HepG2 (cell line): Measurements from ENCODE around the gene TYROBP. TPM values are rescaled to one million over a fixed set of nuclear protein-coding genes. Genes with fewer than 3 reads are reported as not detected.

Source experiments
- polyA plus RNA-seq, 8 experiments: library from polyadenylated mRNA; depleted of rRNA in 3 of 8; stranded (reverse) in 7 of 8; unstranded in 1 of 8; fragments of >200 nt; fragmentation: Illumina TruSeq in 4 of 8; extraction: Trizol in 4 of 8; gene quantifications; 2 replicates each; pipeline versions ENCODE4 v1.2.1 to v1.2.3, GENCODE V29; 2011 to 2016; ENCODE audit warnings: low read depth in 4 of 8, missing spikeins in 1 of 8, mixed read lengths in 1 of 8; ENCODE audit not compliant: insufficient read depth in 1 of 8
- small RNA-seq, 3 experiments: library from RNA; depleted of rRNA; stranded (forward); fragments of <200 nt; gene quantifications; one replicate each; pipeline ENCODE3, GENCODE V24; 2012; ENCODE audit warnings: low read depth in 2 of 3, low replicate concordance in 1 of 3; ENCODE audit not compliant: insufficient read length in 3 of 3, insufficient read depth in 2 of 3
- total RNA-seq, 5 experiments: library from RNA; depleted of rRNA; stranded (reverse); fragments of >200 nt; fragmentation: Illumina TruSeq; extraction: Trizol; gene quantifications; 2 replicates each; pipeline ENCODE4 v1.2.3, GENCODE V29; 2016; ENCODE audit warnings: low read depth in 1 of 5

The TYROBP gene
- total and polyA plus RNA-seq, 2 of the 13 experiments (the other 11 are each of a cell fraction or from before 2014, with no cell fraction given) = not detected

Small RNAs within 50 kb of the gene (small RNA-seq; reads per million reads assigned to genes)
- 0 reads per million in 3 experiments for gene AF038458.1
- gene RN7SL402P = 0 reads per million in 3 experiments

Other genes with a start within 250 kb of the TYROBP start
- gene UPK1A, start 241.8 kb downstream of the TYROBP start, total RNA-seq (2016; rRNA removed; fragmentation: Illumina TruSeq; extraction: Trizol) = not detected in 2 replicates
- 2.5 and 2.9 TPM in 2 replicates for gene UPK1A, start 241.8 kb downstream of the TYROBP start, polyA plus RNA-seq (2011; rRNA removed)
- not detected in 2 replicates for gene ZBTB32, start 203.7 kb downstream of the TYROBP start, total RNA-seq (2016; rRNA removed; fragmentation: Illumina TruSeq; extraction: Trizol)
- gene ZBTB32, start 203.7 kb downstream of the TYROBP start, polyA plus RNA-seq (2011; rRNA removed) = not detected in 2 replicates
- 6.2 TPM in 2 replicates for gene KMT2B, start 190.3 kb downstream of the TYROBP start, total RNA-seq (2016; rRNA removed; fragmentation: Illumina TruSeq; extraction: Trizol)
- gene KMT2B, start 190.3 kb downstream of the TYROBP start, polyA plus RNA-seq (2011; rRNA removed) = 16.9 and 19.2 TPM in 2 replicates
- 3.4 and 5.4 TPM in 2 replicates for gene IGFLR1, start 165.8 kb downstream of the TYROBP start, total RNA-seq (2016; rRNA removed; fragmentation: Illumina TruSeq; extraction: Trizol)
- gene IGFLR1, start 165.8 kb downstream of the TYROBP start, polyA plus RNA-seq (2011; rRNA removed) = 7.4 and 8.9 TPM in 2 replicates
- 4.7 and 7.9 TPM in 2 replicates for gene U2AF1L4, start 162.9 kb downstream of the TYROBP start, total RNA-seq (2016; rRNA removed; fragmentation: Illumina TruSeq; extraction: Trizol)
- 14.2 and 15.4 TPM in 2 replicates for gene U2AF1L4, start 162.9 kb downstream of the TYROBP start, polyA plus RNA-seq (2011; rRNA removed)
- 20.0 and 34.2 TPM in 2 replicates for gene PSENEN, start 162.6 kb downstream of the TYROBP start, total RNA-seq (2016; rRNA removed; fragmentation: Illumina TruSeq; extraction: Trizol)
- 16.9 and 22.6 TPM in 2 replicates for gene PSENEN, start 162.6 kb downstream of the TYROBP start, polyA plus RNA-seq (2011; rRNA removed)
- 3.5 and 6.3 TPM in 2 replicates for gene LIN37, start 159.7 kb downstream of the TYROBP start, total RNA-seq (2016; rRNA removed; fragmentation: Illumina TruSeq; extraction: Trizol)
- gene LIN37, start 159.7 kb downstream of the TYROBP start, polyA plus RNA-seq (2011; rRNA removed) = 8.7 and 8.9 TPM in 2 replicates
- not detected in 2 replicates for gene HSPB6, start 151.3 kb downstream of the TYROBP start, total RNA-seq (2016; rRNA removed; fragmentation: Illumina TruSeq; extraction: Trizol)
- 0.08 and 0.18 TPM in 2 replicates for gene HSPB6, start 151.3 kb downstream of the TYROBP start, polyA plus RNA-seq (2011; rRNA removed)
- gene PROSER3, start 150.1 kb downstream of the TYROBP start, total RNA-seq (2016; rRNA removed; fragmentation: Illumina TruSeq; extraction: Trizol) = 4.5 and 5.7 TPM in 2 replicates
- gene PROSER3, start 150.1 kb downstream of the TYROBP start, polyA plus RNA-seq (2011; rRNA removed) = 5.1 and 6.2 TPM in 2 replicates
- 0.83 and 1.3 TPM in 2 replicates for gene ARHGAP33, start 132.7 kb downstream of the TYROBP start, total RNA-seq (2016; rRNA removed; fragmentation: Illumina TruSeq; extraction: Trizol)
- 2.7 and 4.1 TPM in 2 replicates for gene ARHGAP33, start 132.7 kb downstream of the TYROBP start, polyA plus RNA-seq (2011; rRNA removed)
- 42.0 and 86.7 TPM in 2 replicates for gene PRODH2, start 95.5 kb downstream of the TYROBP start, total RNA-seq (2016; rRNA removed; fragmentation: Illumina TruSeq; extraction: Trizol)
- 118 and 171 TPM in 2 replicates for gene PRODH2, start 95.5 kb downstream of the TYROBP start, polyA plus RNA-seq (2011; rRNA removed)
- gene NPHS1, start 55.8 kb downstream of the TYROBP start, total RNA-seq (2016; rRNA removed; fragmentation: Illumina TruSeq; extraction: Trizol) = not detected in 2 replicates
- 0.01 TPM in 1 of 2 replicates, not detected in the other for gene NPHS1, start 55.8 kb downstream of the TYROBP start, polyA plus RNA-seq (2011; rRNA removed)
- 2.2 and 2.4 TPM in 2 replicates for gene KIRREL2, start 51.4 kb downstream of the TYROBP start, total RNA-seq (2016; rRNA removed; fragmentation: Illumina TruSeq; extraction: Trizol)
- gene KIRREL2, start 51.4 kb downstream of the TYROBP start, polyA plus RNA-seq (2011; rRNA removed) = 0.17 and 0.18 TPM in 2 replicates
- 2.3 and 2.9 TPM in 2 replicates for gene APLP1, start 39.7 kb downstream of the TYROBP start, total RNA-seq (2016; rRNA removed; fragmentation: Illumina TruSeq; extraction: Trizol)
- 2.0 and 3.1 TPM in 2 replicates for gene APLP1, start 39.7 kb downstream of the TYROBP start, polyA plus RNA-seq (2011; rRNA removed)
- gene NFKBID, start 7.8 kb downstream of the TYROBP start, total RNA-seq (2016; rRNA removed; fragmentation: Illumina TruSeq; extraction: Trizol) = 0.38 and 2.1 TPM in 2 replicates
- 1.6 and 2.3 TPM in 2 replicates for gene NFKBID, start 7.8 kb downstream of the TYROBP start, polyA plus RNA-seq (2011; rRNA removed)
- 0.24 TPM in 1 of 2 replicates, not detected in the other for gene HCST, start 5.8 kb downstream of the TYROBP start, total RNA-seq (2016; rRNA removed; fragmentation: Illumina TruSeq; extraction: Trizol)
- 1.2 and 2.3 TPM in 2 replicates for gene HCST, start 5.8 kb downstream of the TYROBP start, polyA plus RNA-seq (2011; rRNA removed)
- gene LRFN3, start 28.1 kb upstream of the TYROBP start, total RNA-seq (2016; rRNA removed; fragmentation: Illumina TruSeq; extraction: Trizol) = 1.1 and 1.6 TPM in 2 replicates
- 0.74 and 0.91 TPM in 2 replicates for gene LRFN3, start 28.1 kb upstream of the TYROBP start, polyA plus RNA-seq (2011; rRNA removed)
- 21.0 and 22.8 TPM in 2 replicates for gene SDHAF1, start 86.9 kb upstream of the TYROBP start, total RNA-seq (2016; rRNA removed; fragmentation: Illumina TruSeq; extraction: Trizol)
- 17.8 and 18.7 TPM in 2 replicates for gene SDHAF1, start 86.9 kb upstream of the TYROBP start, polyA plus RNA-seq (2011; rRNA removed)
- gene SYNE4, start 100.5 kb upstream of the TYROBP start, total RNA-seq (2016; rRNA removed; fragmentation: Illumina TruSeq; extraction: Trizol) = 20.7 and 23.0 TPM in 2 replicates
- 13.7 and 19.9 TPM in 2 replicates for gene SYNE4, start 100.5 kb upstream of the TYROBP start, polyA plus RNA-seq (2011; rRNA removed)
- 6.9 and 13.7 TPM in 2 replicates for gene ALKBH6, start 105.9 kb upstream of the TYROBP start, total RNA-seq (2016; rRNA removed; fragmentation: Illumina TruSeq; extraction: Trizol)
- gene ALKBH6, start 105.9 kb upstream of the TYROBP start, polyA plus RNA-seq (2011; rRNA removed) = 18.1 and 20.9 TPM in 2 replicates
- gene CLIP3, start 124.6 kb upstream of the TYROBP start, total RNA-seq (2016; rRNA removed; fragmentation: Illumina TruSeq; extraction: Trizol) = 0.15 TPM in 1 of 2 replicates, not detected in the other
- gene CLIP3, start 124.6 kb upstream of the TYROBP start, polyA plus RNA-seq (2011; rRNA removed) = 1.1 and 1.2 TPM in 2 replicates
- 1.4 and 1.7 TPM in 2 replicates for gene THAP8, start 146.0 kb upstream of the TYROBP start, total RNA-seq (2016; rRNA removed; fragmentation: Illumina TruSeq; extraction: Trizol)
- gene THAP8, start 146.0 kb upstream of the TYROBP start, polyA plus RNA-seq (2011; rRNA removed) = 3.7 and 4.0 TPM in 2 replicates
- gene WDR62, start 146.6 kb upstream of the TYROBP start, total RNA-seq (2016; rRNA removed; fragmentation: Illumina TruSeq; extraction: Trizol) = 8.8 and 12.5 TPM in 2 replicates
- gene WDR62, start 146.6 kb upstream of the TYROBP start, polyA plus RNA-seq (2011; rRNA removed) = 5.4 and 5.8 TPM in 2 replicates
- gene OVOL3, start 202.8 kb upstream of the TYROBP start, total RNA-seq (2016; rRNA removed; fragmentation: Illumina TruSeq; extraction: Trizol) = not detected in 2 replicates
- not detected in 2 replicates for gene OVOL3, start 202.8 kb upstream of the TYROBP start, polyA plus RNA-seq (2011; rRNA removed)
- gene POLR2I, start 206.6 kb upstream of the TYROBP start, total RNA-seq (2016; rRNA removed; fragmentation: Illumina TruSeq; extraction: Trizol) = 101 and 104 TPM in 2 replicates
- 40.5 and 41.1 TPM in 2 replicates for gene POLR2I, start 206.6 kb upstream of the TYROBP start, polyA plus RNA-seq (2011; rRNA removed)
- gene TBCB, start 207.2 kb upstream of the TYROBP start, total RNA-seq (2016; rRNA removed; fragmentation: Illumina TruSeq; extraction: Trizol) = 271 and 302 TPM in 2 replicates
- 245 and 276 TPM in 2 replicates for gene TBCB, start 207.2 kb upstream of the TYROBP start, polyA plus RNA-seq (2011; rRNA removed)
- 280 and 322 TPM in 2 replicates for gene CAPNS1, start 231.8 kb upstream of the TYROBP start, total RNA-seq (2016; rRNA removed; fragmentation: Illumina TruSeq; extraction: Trizol)
- gene CAPNS1, start 231.8 kb upstream of the TYROBP start, polyA plus RNA-seq (2011; rRNA removed) = 526 and 533 TPM in 2 replicates
- gene COX7A1, start 244.2 kb upstream of the TYROBP start, total RNA-seq (2016; rRNA removed; fragmentation: Illumina TruSeq; extraction: Trizol) = not detected in 2 replicates
- not detected in 2 replicates for gene COX7A1, start 244.2 kb upstream of the TYROBP start, polyA plus RNA-seq (2011; rRNA removed)